Hematopoietic multipotent progenitor cell treated with erythropoietin and hydrocortisone succinate and interleukin-3 and kit ligand, for 8 days (in vitro differentiated cells): Measurements from ENCODE around the gene ZNF775.

ENCODE experiments used
- DNase-seq: peaks from one replicate; pipeline ENCODE4 v3.0.0-alpha.2; 2015

The ZNF775 gene

GRCh38 chr7:150369748-150370501, 9.2 kb upstream of the ZNF775 start:
- no peak for DNase-seq

GRCh38 chr7:150370612-150371071, 8.5 kb upstream of the ZNF775 start:
- DNase-seq = no peak

- no peak for DNase-seq
Measured at GRCh38 chr7:150371131-150371995, 7.8 kb upstream of the ZNF775 start.

- no peak for DNase-seq
Measured at GRCh38 chr7:150371996-150372270, 7.2 kb upstream of the ZNF775 start.

- no peak for DNase-seq
Measured at GRCh38 chr7:150372271-150373048, 6.7 kb upstream of the ZNF775 start.

GRCh38 chr7:150373049-150373801, 5.9 kb upstream of the ZNF775 start:
- no peak for DNase-seq

GRCh38 chr7:150374026-150374425, 5.1 kb upstream of the ZNF775 start:
- DNase-seq = no peak

- DNase-seq = no peak
Measured at GRCh38 chr7:150374472-150374871, 4.7 kb upstream of the ZNF775 start.

GRCh38 chr7:150375662-150376521, 3.2 kb upstream of the ZNF775 start:
- no peak for DNase-seq

- no peak for DNase-seq
Measured at GRCh38 chr7:150376560-150376959, 2.6 kb upstream of the ZNF775 start.

GRCh38 chr7:150377196-150377595, 1.9 kb upstream of the ZNF775 start:
- DNase-seq = no peak

GRCh38 chr7:150377635-150378034, 1.5 kb upstream of the ZNF775 start:
- DNase-seq = no peak

- DNase-seq = peak; percentile 78
Measured at GRCh38 chr7:150378115-150378852, 846 bp upstream of the ZNF775 start.

GRCh38 chr7:150379441-150380379, 580 bp downstream of the ZNF775 start:
- peak; percentile 64 for DNase-seq

- DNase-seq = no peak
Measured at GRCh38 chr7:150380463-150380862, 1.3 kb downstream of the ZNF775 start.

GRCh38 chr7:150381096-150381495, 2.0 kb downstream of the ZNF775 start:
- DNase-seq = no peak

- DNase-seq = no peak
Measured at GRCh38 chr7:150381785-150382122, 2.6 kb downstream of the ZNF775 start.

- DNase-seq = no peak
Measured at GRCh38 chr7:150382123-150382843, 3.2 kb downstream of the ZNF775 start.

GRCh38 chr7:150382844-150383225, 3.7 kb downstream of the ZNF775 start:
- DNase-seq = no peak
